ENCODE data around the gene FXYD5. TPM values are rescaled to one million over a fixed set of nuclear protein-coding genes. Genes with fewer than 3 reads are reported as not detected.

Gene FXYD5
- total and polyA plus RNA-seq, 9 of the 15 experiments (the other 6 are each of a cell fraction or from before 2014, with no cell fraction given), result 104 to 537 (median 174) TPM

DNA sequence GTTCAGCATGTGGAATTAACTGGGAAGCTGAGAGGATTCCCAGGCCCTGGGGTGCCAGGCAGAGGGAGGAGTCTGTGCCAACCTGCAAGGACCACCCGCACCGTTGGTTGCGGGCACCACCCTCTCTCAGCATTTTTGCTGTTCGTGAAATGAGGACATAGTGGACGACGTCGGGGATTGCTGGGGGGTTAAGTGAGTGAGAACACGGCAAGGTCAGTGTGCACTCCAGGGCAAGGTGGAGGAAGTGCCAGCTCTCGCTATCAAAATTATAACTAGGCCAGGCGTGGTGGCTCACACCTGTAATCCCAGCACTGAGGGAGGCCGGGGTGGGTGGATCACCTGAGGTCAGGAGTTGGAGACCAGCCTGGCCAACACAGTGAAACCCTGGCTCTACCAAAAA is 36.7 kb upstream of the FXYD5 start:
- CTCF ChIA-PET (ENCODE audit: low intra/inter-chr PET ratio), result no interaction called here
- no peak overlapping the region for H3K4me3 ChIP-seq
- H4K20me1 ChIP-seq (replicated peaks; ENCODE audit: control insufficient read depth, insufficient read depth, low read length), result no peaks in the 10 kb centered on the region
- no peaks in the 10 kb centered on the region for H3K9me3 ChIP-seq (replicated peaks; ENCODE audit: control insufficient read depth, insufficient read depth, low read depth, low read length)
- no peaks in the 10 kb centered on the region for H3K36me3 ChIP-seq (ENCODE audit: control insufficient read depth, insufficient read depth, low read length)
- no peak overlapping the region for H3K9ac ChIP-seq (ENCODE audit: insufficient read depth in 1 of 2, low read depth in 2 of 2, low read length in 2 of 2)
- peaks cover 0 to 21% of the 10 kb centered on the region in 2 experiments; a peak in 4 of 5 replicates for H3K27me3 ChIP-seq (ENCODE audit: control insufficient read depth in 2 of 2, insufficient read depth in 2 of 2, low read length in 2 of 2)
- H3K9me1 ChIP-seq (ENCODE audit: control insufficient read depth, insufficient read depth, low read length), result no peaks in the 10 kb centered on the region
- no peaks in the 10 kb centered on the region for H3K79me2 ChIP-seq (ENCODE audit: control insufficient read depth, insufficient read depth, low read length)
- intact Hi-C loops (cut with micrococcal nuclease) (no loop called here), in situ Hi-C loops (cut with MboI) (no loop called here)
- POLR2A ChIA-PET, result interaction anchor here (1.0 kb wide), 1 partner anchor 17 kb away, joined by 3 read pairs; the partner anchor contains the start of gene LGI4
- ATAC-seq, result no peak
- WGBS (ENCODE audit: insufficient coverage, low coverage, missing lambda C conversion rate), result 46% methylated on average over 11 of the region's 11 CpGs
- H2AFZ ChIP-seq (ENCODE audit: low read depth, low read length), result no peak overlapping the region
- no TSS peak for BruUV-seq (replicated peaks)
- H3K27ac ChIP-seq (ENCODE audit: extremely low read depth, low read depth, low read length), result no peak overlapping the region
- no peak overlapping the region for H3K4me2 ChIP-seq (ENCODE audit: insufficient read depth, low read length)
- no peak for DNase-seq (ENCODE audit: extremely low read depth in 1 of 4, low spot score in 3 of 4)
- no peak for FAIRE-seq
- peaks cover 9 to 49% of the 10 kb centered on the region in 2 experiments; a peak in 4 of 5 replicates for H3K4me1 ChIP-seq (replicated peaks in 1 of 2; ENCODE audit: control insufficient read depth in 2 of 2, insufficient read depth in 2 of 2, low read length in 2 of 2)
- TF ChIP-seq TCF3 (CRISPR knock-in tag; IDR thresholded peaks at IDR 0.05), result no peak
- no peak for TF ChIP-seq E4F1 (CRISPR knock-in tag; IDR thresholded peaks at IDR 0.05; ENCODE audit: borderline replicate concordance)
- TF ChIP-seq TBP (optimal IDR thresholded peaks at IDR 0.05; ENCODE audit: low read depth, low read length), result no peak
- TF ChIP-seq BRCA1 (IDR thresholded peaks at IDR 0.05), result no peak
- TF ChIP-seq BRCA1 (CRISPR knock-in tag; IDR thresholded peaks at IDR 0.05), result no peak
- TF ChIP-seq MED1 (CRISPR knock-in tag; IDR thresholded peaks at IDR 0.05; ENCODE audit: borderline replicate concordance), result no peak
- no peak for TF ChIP-seq XRCC3 (IDR thresholded peaks at IDR 0.05)
- TF ChIP-seq, protein P1, sequence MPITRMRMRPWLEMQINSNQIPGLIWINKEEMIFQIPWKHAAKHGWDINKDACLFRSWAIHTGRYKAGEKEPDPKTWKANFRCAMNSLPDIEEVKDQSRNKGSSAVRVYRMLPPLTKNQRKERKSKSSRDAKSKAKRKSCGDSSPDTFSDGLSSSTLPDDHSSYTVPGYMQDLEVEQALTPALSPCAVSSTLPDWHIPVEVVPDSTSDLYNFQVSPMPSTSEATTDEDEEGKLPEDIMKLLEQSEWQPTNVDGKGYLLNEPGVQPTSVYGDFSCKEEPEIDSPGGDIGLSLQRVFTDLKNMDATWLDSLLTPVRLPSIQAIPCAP (CRISPR knock-in tag; IDR thresholded peaks at IDR 0.05; ENCODE audit: borderline replicate concordance), result no peak
- TF ChIP-seq MAZ (CRISPR knock-in tag; conservative IDR thresholded peaks at IDR 0.05 in 1 of 2, IDR thresholded peaks at IDR 0.05 in 1 of 2), result no peak
- no peak for TF ChIP-seq MYBL2 (IDR thresholded peaks at IDR 0.05; ENCODE audit: low read depth)
- no peak for TF ChIP-seq MYBL2 (CRISPR knock-in tag; IDR thresholded peaks at IDR 0.05; ENCODE audit: borderline replicate concordance)
- no peak for TF ChIP-seq ZNF644 (tag; IDR thresholded peaks at IDR 0.05; ENCODE audit: low read depth)
- no peak for TF ChIP-seq SIX5 (IDR thresholded peaks at IDR 0.05; ENCODE audit: borderline replicate concordance in 1 of 2, insufficient read depth in 1 of 2, low read depth in 1 of 2, low read length in 2 of 2)
- TF ChIP-seq CBX8 (IDR thresholded peaks at IDR 0.05; ENCODE audit: borderline replicate concordance, extremely low read depth, low read depth, low read length, poor library complexity, severe bottlenecking), result no peak
- TF ChIP-seq, protein P2, sequence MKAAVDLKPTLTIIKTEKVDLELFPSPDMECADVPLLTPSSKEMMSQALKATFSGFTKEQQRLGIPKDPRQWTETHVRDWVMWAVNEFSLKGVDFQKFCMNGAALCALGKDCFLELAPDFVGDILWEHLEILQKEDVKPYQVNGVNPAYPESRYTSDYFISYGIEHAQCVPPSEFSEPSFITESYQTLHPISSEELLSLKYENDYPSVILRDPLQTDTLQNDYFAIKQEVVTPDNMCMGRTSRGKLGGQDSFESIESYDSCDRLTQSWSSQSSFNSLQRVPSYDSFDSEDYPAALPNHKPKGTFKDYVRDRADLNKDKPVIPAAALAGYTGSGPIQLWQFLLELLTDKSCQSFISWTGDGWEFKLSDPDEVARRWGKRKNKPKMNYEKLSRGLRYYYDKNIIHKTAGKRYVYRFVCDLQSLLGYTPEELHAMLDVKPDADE (conservative IDR thresholded peaks at IDR 0.05; ENCODE audit: control insufficient read depth, low read depth, low read length), result no peak
- TF ChIP-seq GTF2F1 (IDR thresholded peaks at IDR 0.05; ENCODE audit: low read depth, low read length), result no peak
- TF ChIP-seq STAT5B (CRISPR knock-in tag; IDR thresholded peaks at IDR 0.05), result no peak
- no peak for TF ChIP-seq ZNF23 (CRISPR knock-in tag; IDR thresholded peaks at IDR 0.05)
- no peak for TF ChIP-seq EZH2 (IDR thresholded peaks at IDR 0.05; ENCODE audit: borderline replicate concordance, low read depth, low read length)
- TF ChIP-seq ZNF224 (CRISPR knock-in tag; IDR thresholded peaks at IDR 0.05), result no peak
